OCI-LY1 (cell line): ENCODE measurements around the gene GRID2.

Source experiments
- CTCF ChIP-seq: fragments of 200-600 bp; sonication (generic), shearing (Covaris generic); IDR thresholded peaks from 2 replicates; pipeline ENCODE4 v1.5.1; 2017; ENCODE audit warnings: mild to moderate bottlenecking, antibody characterized with exemption, low read length, moderate library complexity, mixed read lengths
- EZH2 ChIP-seq: fragments of 200-600 bp; sonication (generic), shearing (Covaris generic); IDR thresholded peaks from 2 replicates; pipeline ENCODE4 v1.8.0; 2017; ENCODE audit warnings: borderline replicate concordance, mixed run types, mild to moderate bottlenecking, antibody characterized with exemption, low read length, moderate library complexity, mixed read lengths

GRCh38 chr4:92299152-92299551 lies 4.6 kb upstream of the GRID2 start:
- TF ChIP-seq CTCF (no peak), EZH2 (no peak)
